ENCODE results near the gene REEP1.

The REEP1 gene

GRCh38 chr2:86254576-86255538 is 82.6 kb downstream of the REEP1 start:
- Histone ChIP-seq H3K4me3 (ENCODE audit: severe bottlenecking) (no peak overlapping the region), H3K9me3 (ENCODE audit: severe bottlenecking) (no peaks in the 10 kb centered on the region), H3K36me3 (ENCODE audit: low read depth) (no peaks in the 10 kb centered on the region), H3K4me1 (ENCODE audit: insufficient read depth, poor library complexity, severe bottlenecking) (no peaks in the 10 kb centered on the region), H3K27ac (ENCODE audit: poor library complexity, severe bottlenecking) (no peak overlapping the region), H3K27me3 (ENCODE audit: insufficient read depth, poor library complexity, severe bottlenecking) (peaks cover 4% of the 10 kb centered on the region)
- DNase-seq (ENCODE audit: low spot score) (no peak), ATAC-seq (ENCODE audit: low read depth) (no peak)
- TF ChIP-seq CTCF (IDR thresholded peaks at IDR 0.05; ENCODE audit: poor library complexity, severe bottlenecking) = no peak

GRCh38 chr2:86253424-86253823 is 84.0 kb downstream of the REEP1 start:
- Histone ChIP-seq H3K4me3 (ENCODE audit: severe bottlenecking) (no peak overlapping the region), H3K27ac (ENCODE audit: poor library complexity, severe bottlenecking) (no peak overlapping the region), H3K9me3 (ENCODE audit: severe bottlenecking) (no peaks in the 10 kb centered on the region), H3K36me3 (ENCODE audit: low read depth) (no peaks in the 10 kb centered on the region), H3K4me1 (ENCODE audit: insufficient read depth, poor library complexity, severe bottlenecking) (no peaks in the 10 kb centered on the region), H3K27me3 (ENCODE audit: insufficient read depth, poor library complexity, severe bottlenecking) (peaks cover 4% of the 10 kb centered on the region)
- ATAC-seq (ENCODE audit: low read depth) (no peak), DNase-seq (ENCODE audit: low spot score) (no peak)
- TF ChIP-seq CTCF (IDR thresholded peaks at IDR 0.05; ENCODE audit: poor library complexity, severe bottlenecking) = no peak

GRCh38 chr2:86251840-86252266 is 85.6 kb downstream of the REEP1 start:
- Histone ChIP-seq H3K27me3 (ENCODE audit: insufficient read depth, poor library complexity, severe bottlenecking) (peaks cover 4% of the 10 kb centered on the region), H3K36me3 (ENCODE audit: low read depth) (no peaks in the 10 kb centered on the region), H3K27ac (ENCODE audit: poor library complexity, severe bottlenecking) (no peak overlapping the region), H3K4me3 (ENCODE audit: severe bottlenecking) (no peak overlapping the region), H3K9me3 (ENCODE audit: severe bottlenecking) (no peaks in the 10 kb centered on the region), H3K4me1 (ENCODE audit: insufficient read depth, poor library complexity, severe bottlenecking) (no peaks in the 10 kb centered on the region)
- TF ChIP-seq CTCF (IDR thresholded peaks at IDR 0.05; ENCODE audit: poor library complexity, severe bottlenecking) = no peak
- ATAC-seq (ENCODE audit: low read depth) (no peak), DNase-seq (ENCODE audit: low spot score) (no peak)

GRCh38 chr2:86249579-86250391 is 87.6 kb downstream of the REEP1 start:
- no peaks in the 10 kb centered on the region for H3K4me1 ChIP-seq (ENCODE audit: insufficient read depth, poor library complexity, severe bottlenecking)
- no peak overlapping the region for H3K4me3 ChIP-seq (ENCODE audit: severe bottlenecking)
- H3K9me3 ChIP-seq (ENCODE audit: severe bottlenecking) = no peaks in the 10 kb centered on the region
- ATAC-seq (ENCODE audit: low read depth) = peak; percentile 58; the same call in 2 of the 3 replicates
- H3K36me3 ChIP-seq (ENCODE audit: low read depth) = no peaks in the 10 kb centered on the region
- H3K27ac ChIP-seq (ENCODE audit: poor library complexity, severe bottlenecking) = no peak overlapping the region
- TF ChIP-seq CTCF (IDR thresholded peaks at IDR 0.05; ENCODE audit: poor library complexity, severe bottlenecking) = peak; percentile 27
- no peak for DNase-seq (ENCODE audit: low spot score)
- H3K27me3 ChIP-seq (ENCODE audit: insufficient read depth, poor library complexity, severe bottlenecking) = peaks cover 4% of the 10 kb centered on the region

All from RWPE2 (cell line).